IMR-90 (cell line): ENCODE data around the gene PRKCH. TPM values are rescaled to one million over a fixed set of nuclear protein-coding genes. Genes with fewer than 3 reads are reported as not detected.

ENCODE experiments used
- ATAC-seq: fragments of 200-7000 bp; cut with Tn5 transposase; 2 replicates; pipeline ENCODE4 v1.9.1; 2020; ENCODE audit warnings: low read depth, mild to moderate bottlenecking, moderate library complexity
- BruUV-seq: library from RNA; stranded (reverse); fragments of 400-500 nt; replicated peaks from 2 replicates; lab custom pipeline; 2021; lab: Mats Ljungman, UMichigan
- CTCF ChIA-PET: fragments of 300-600 bp; formaldehyde crosslinking; extraction: SDS; loops from one replicate; lab custom pipeline; 2021; ENCODE audit warnings: antibody characterized with exemption; lab: Yijun Ruan, JAX
- POLR2A ChIA-PET: fragments of 300-600 bp; sonication (Branson Sonifier 250); formaldehyde crosslinking; loops from one replicate; lab custom pipeline; 2022; ENCODE audit warnings: antibody characterized with exemption; ENCODE audit not compliant: unreplicated experiment; lab: Charles Lee
- DNase-seq: peaks from one replicate; pipeline ENCODE4 v3.0.0; 2013
- H2AFZ ChIP-seq: replicated peaks from 2 replicates; pipeline ENCODE3; 2013; ENCODE audit warnings: low read length, mild to moderate bottlenecking; ENCODE audit not compliant: poor library complexity
- H2AK5ac ChIP-seq: 2 replicates; pipeline ENCODE4 v1.6.1; 2013; ENCODE audit warnings: low read depth, low read length, inconsistent platforms
- H2AK9ac ChIP-seq: replicated peaks from 2 replicates; pipeline ENCODE3; 2013; ENCODE audit warnings: mild to moderate bottlenecking, low read depth, low read length, moderate library complexity; ENCODE audit not compliant: poor library complexity
- H2BK120ac ChIP-seq: 2 replicates; pipeline ENCODE4 v1.6.1; 2013; ENCODE audit warnings: low read depth, low read length, inconsistent platforms
- H2BK15ac ChIP-seq: 3 replicates; pipeline ENCODE4 v1.6.1; 2013; ENCODE audit warnings: low read depth, low read length, inconsistent platforms
- H2BK20ac ChIP-seq: 2 replicates; pipeline ENCODE4 v1.6.1; 2013; ENCODE audit warnings: low read depth, mild to moderate bottlenecking, inconsistent platforms, low read length, moderate library complexity
- H2BK5ac ChIP-seq: 2 replicates; pipeline ENCODE4 v1.6.1; 2013; ENCODE audit warnings: mild to moderate bottlenecking, low read depth, low read length, inconsistent platforms; ENCODE audit not compliant: poor library complexity, severe bottlenecking
- H3K14ac ChIP-seq: replicated peaks from 2 replicates; pipeline ENCODE4 v1.6.1; 2013; ENCODE audit warnings: low read depth, low read length, inconsistent platforms
- H3K18ac ChIP-seq: 2 replicates; pipeline ENCODE4 v1.6.1; 2013; ENCODE audit warnings: low read depth, low read length, control low read depth
- H3K23ac ChIP-seq: 2 replicates; pipeline ENCODE4 v1.6.1; 2013; ENCODE audit warnings: low read depth, low read length, inconsistent platforms
- H3K27ac ChIP-seq: 2 replicates; pipeline ENCODE4 v1.5.1; 2013; ENCODE audit warnings: mild to moderate bottlenecking, control low read depth, low read length; ENCODE audit not compliant: insufficient read depth
- H3K27me3 ChIP-seq: 2 replicates; pipeline ENCODE4 v1.6.1; 2013; ENCODE audit warnings: low read length; ENCODE audit not compliant: control insufficient read depth, insufficient read depth
- H3K36me3 ChIP-seq: 2 replicates; pipeline ENCODE4 v1.6.1; 2013; ENCODE audit warnings: low read length, mixed read lengths; ENCODE audit not compliant: control insufficient read depth, insufficient read depth
- H3K4ac ChIP-seq: 2 replicates; pipeline ENCODE4 v1.6.1; 2013; ENCODE audit warnings: low read depth, low read length, inconsistent platforms
- H3K4me1 ChIP-seq: 2 replicates; pipeline ENCODE4 v1.6.1; 2013; ENCODE audit warnings: low read length, mixed read lengths; ENCODE audit not compliant: control insufficient read depth, insufficient read depth
- H3K4me2 ChIP-seq: 2 replicates; pipeline ENCODE4 v1.6.1; 2013; ENCODE audit warnings: low read depth, mild to moderate bottlenecking, control low read depth, low read length, moderate library complexity
- H3K4me3 ChIP-seq: 2 replicates; pipeline ENCODE4 v1.5.1; 2013; ENCODE audit warnings: low read depth, mild to moderate bottlenecking, control low read depth, low read length, moderate library complexity; ENCODE audit not compliant: insufficient read depth
- H3K56ac ChIP-seq: 2 replicates; pipeline ENCODE4 v1.6.1; 2013; ENCODE audit warnings: low read length, inconsistent platforms; ENCODE audit not compliant: insufficient read depth; ENCODE audit errors: extremely low read depth
- H3K79me1 ChIP-seq, 2 experiments: 2 replicates each; pipeline ENCODE4 v1.6.1; 2013; ENCODE audit warnings: low read length in 2 of 2, inconsistent platforms in 1 of 2, low read depth in 1 of 2
- H3K9ac ChIP-seq: 2 replicates; pipeline ENCODE4 v1.6.1; 2013; ENCODE audit warnings: low read depth, low read length, control low read depth
- H3K9me1 ChIP-seq: 2 replicates; pipeline ENCODE4 v1.6.1; 2013; ENCODE audit warnings: low read length, inconsistent platforms; ENCODE audit not compliant: insufficient read depth
- H3K9me3 ChIP-seq: 2 replicates; pipeline ENCODE4 v1.6.1; 2013; ENCODE audit warnings: low read length; ENCODE audit not compliant: control insufficient read depth, insufficient read depth
- H4K20me1 ChIP-seq: 2 replicates; pipeline ENCODE4 v1.6.1; 2013; ENCODE audit warnings: low read length, inconsistent platforms; ENCODE audit not compliant: insufficient read depth
- H4K5ac ChIP-seq: 2 replicates; pipeline ENCODE4 v1.6.1; 2013; ENCODE audit warnings: mild to moderate bottlenecking, low read depth, low read length, control low read depth
- H4K8ac ChIP-seq, 2 experiments: 2 replicates each; pipeline ENCODE4 v1.6.1; 2013; ENCODE audit warnings: low read depth in 2 of 2, low read length in 2 of 2, control low read depth in 1 of 2, inconsistent platforms in 1 of 2
- H4K91ac ChIP-seq: 2 replicates; pipeline ENCODE4 v1.6.1; 2013; ENCODE audit warnings: low read depth, low read length, inconsistent platforms; ENCODE audit not compliant: insufficient read depth
- BHLHE40 ChIP-seq: fragments of 150-350 bp; IDR thresholded peaks from 2 replicates; pipeline ENCODE4 v1.6.1; 2016; ENCODE audit warnings: mild to moderate bottlenecking, low read depth, low read length
- CHD1 ChIP-seq: IDR thresholded peaks from 2 replicates; pipeline ENCODE4 v1.6.1; 2012; ENCODE audit warnings: low read depth, low read length, improper control_type of control experiment
- FOS ChIP-seq: fragments of 150-350 bp; IDR thresholded peaks from 2 replicates; pipeline ENCODE4 v1.6.1; 2016; ENCODE audit warnings: low read depth, low read length
- MXI1 ChIP-seq: IDR thresholded peaks from 2 replicates; pipeline ENCODE4 v1.6.1; 2012; ENCODE audit warnings: low read depth, mild to moderate bottlenecking, low read length, moderate library complexity, borderline replicate concordance
- NFE2L2 ChIP-seq: fragments of 150-350 bp; IDR thresholded peaks from 2 replicates; pipeline ENCODE4 v1.6.1; 2016; ENCODE audit warnings: low read depth, mild to moderate bottlenecking, low read length
- POLR2A ChIP-seq: IDR thresholded peaks from 2 replicates; pipeline ENCODE4 v1.6.1; 2012; ENCODE audit warnings: mild to moderate bottlenecking, low read depth, low read length
- RAD21 ChIP-seq: IDR thresholded peaks from 2 replicates; pipeline ENCODE4 v1.6.1; 2012; ENCODE audit warnings: low read length, improper control_type of control experiment
- RCOR1 ChIP-seq: IDR thresholded peaks from 2 replicates; pipeline ENCODE4 v1.6.1; 2012; ENCODE audit warnings: mild to moderate bottlenecking, low read length, improper control_type of control experiment; ENCODE audit not compliant: insufficient replicate concordance
- RFX5 ChIP-seq: IDR thresholded peaks from 2 replicates; pipeline ENCODE4 v1.8.0; 2012; ENCODE audit warnings: low read depth, mild to moderate bottlenecking, low read length, moderate library complexity
- SMC3 ChIP-seq: fragments of 150-350 bp; IDR thresholded peaks from 2 replicates; pipeline ENCODE4 v1.6.1; 2016; ENCODE audit warnings: low read depth, mild to moderate bottlenecking, antibody characterized with exemption, low read length, moderate library complexity
- USF2 ChIP-seq: fragments of 150-350 bp; IDR thresholded peaks from 2 replicates; pipeline ENCODE4 v1.6.1; 2017; ENCODE audit warnings: mild to moderate bottlenecking, antibody characterized with exemption, low read length, low read depth
- WGBS, 2 experiments: methylation state at CpG; one replicate each; pipeline versions ENCODE4 v1.1.5 to v1.1.7; 2013; ENCODE audit warnings: missing lambda C conversion rate in 2 of 2; ENCODE audit not compliant: insufficient read length in 1 of 2; ENCODE audit errors: extremely low coverage in 2 of 2; 5-methylcytosine and 5-hydroxymethylcytosine counted together
- dilution Hi-C: fragments of 300-500 bp; cut with HindIII; formaldehyde crosslinking; loops from one replicate; pipeline ENCODE4 v1.14.3; 2018; ENCODE audit warnings: low sequenced_read_pairs; ENCODE audit not compliant: unreplicated experiment
- in situ Hi-C: fragments of 300-500 bp; cut with MboI; formaldehyde crosslinking; loops from 3 replicates; pipeline ENCODE4 v1.14.3; 2019; ENCODE audit warnings: low sequenced_read_pairs, inconsistent platforms, mixed read lengths
- intact Hi-C: fragments of 100-400 bp; cut with micrococcal nuclease; formaldehyde crosslinking; loops from 2 replicates; pipeline ENCODE4 v1.10.0; 2022
- polyA plus RNA-seq, 3 experiments: library from polyadenylated mRNA; depleted of rRNA; stranded (reverse); fragments of >200 nt; gene quantifications; 2 replicates each; pipeline ENCODE4 v1.2.3, GENCODE V29; 2012; ENCODE audit warnings: low replicate concordance in 1 of 3
- total RNA-seq: library from RNA; depleted of rRNA; stranded (reverse); fragments of >200 nt; gene quantifications from 2 replicates; pipeline ENCODE4 v1.2.3, GENCODE V29; 2012
- TF ChIP-seq, protein P1 (sequence below): conservative IDR thresholded peaks from 2 replicates; pipeline ENCODE4 v1.5.1; 2012; ENCODE audit warnings: mild to moderate bottlenecking, low read depth, low read length, improper control_type of control experiment

PRKCH gene
- total and polyA plus RNA-seq, 2 of the 4 experiments (the other 2 are of a cell fraction), result 1.6 to 2.3 TPM

DNA sequence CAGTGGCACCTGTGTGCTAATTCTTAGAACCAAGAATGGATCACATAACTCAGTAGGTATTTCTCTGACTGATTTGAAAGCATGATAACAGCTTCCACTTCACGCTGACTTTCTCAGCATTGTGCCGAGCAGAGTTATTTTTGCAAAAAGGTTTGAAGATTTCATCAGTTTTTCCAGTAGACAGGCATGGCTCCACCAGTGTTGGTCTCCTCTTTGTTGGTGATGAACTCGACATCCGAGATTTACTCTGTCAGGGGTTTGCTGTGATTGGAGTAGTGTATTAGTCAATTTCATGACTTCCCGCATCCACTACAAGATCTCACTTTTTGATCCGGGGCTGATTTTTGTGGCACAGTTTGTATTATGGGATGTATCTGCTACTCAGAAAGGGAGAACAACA lies 85.3 kb downstream of the PRKCH start:
- H4K5ac ChIP-seq, result no peak overlapping the region
- H2BK20ac ChIP-seq, result no peak overlapping the region
- H3K18ac ChIP-seq, result no peak overlapping the region
- in situ Hi-C loops, result no loop called here
- intact Hi-C loops, result no loop called here
- H4K91ac ChIP-seq, result no peak overlapping the region
- no peak overlapping the region for H2BK120ac ChIP-seq
- H3K9ac ChIP-seq, result no peak overlapping the region
- H3K27ac ChIP-seq, result no peak overlapping the region
- TF ChIP-seq FOS (no peak), NFE2L2 (no peak), RFX5 (no peak), CHD1 (no peak), USF2 (no peak), SMC3 (no peak), RAD21 (no peak), BHLHE40 (no peak), RCOR1 (no peak), MXI1 (no peak), POLR2A (no peak)
- TF ChIP-seq, protein P1, sequence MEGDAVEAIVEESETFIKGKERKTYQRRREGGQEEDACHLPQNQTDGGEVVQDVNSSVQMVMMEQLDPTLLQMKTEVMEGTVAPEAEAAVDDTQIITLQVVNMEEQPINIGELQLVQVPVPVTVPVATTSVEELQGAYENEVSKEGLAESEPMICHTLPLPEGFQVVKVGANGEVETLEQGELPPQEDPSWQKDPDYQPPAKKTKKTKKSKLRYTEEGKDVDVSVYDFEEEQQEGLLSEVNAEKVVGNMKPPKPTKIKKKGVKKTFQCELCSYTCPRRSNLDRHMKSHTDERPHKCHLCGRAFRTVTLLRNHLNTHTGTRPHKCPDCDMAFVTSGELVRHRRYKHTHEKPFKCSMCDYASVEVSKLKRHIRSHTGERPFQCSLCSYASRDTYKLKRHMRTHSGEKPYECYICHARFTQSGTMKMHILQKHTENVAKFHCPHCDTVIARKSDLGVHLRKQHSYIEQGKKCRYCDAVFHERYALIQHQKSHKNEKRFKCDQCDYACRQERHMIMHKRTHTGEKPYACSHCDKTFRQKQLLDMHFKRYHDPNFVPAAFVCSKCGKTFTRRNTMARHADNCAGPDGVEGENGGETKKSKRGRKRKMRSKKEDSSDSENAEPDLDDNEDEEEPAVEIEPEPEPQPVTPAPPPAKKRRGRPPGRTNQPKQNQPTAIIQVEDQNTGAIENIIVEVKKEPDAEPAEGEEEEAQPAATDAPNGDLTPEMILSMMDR, result no peak
- H3K79me1 ChIP-seq, result no peaks in the 10 kb centered on the region
- DNase-seq (no peak), ATAC-seq (no peak)
- no peak overlapping the region for H2AK5ac ChIP-seq
- CTCF ChIA-PET, result no interaction called here
- no peaks in the 10 kb centered on the region for H3K36me3 ChIP-seq
- no peak overlapping the region for H3K14ac ChIP-seq
- dilution Hi-C loops, result no loop called here
- H3K4me3 ChIP-seq, result no peak overlapping the region
- H3K9me3 ChIP-seq, result no peaks in the 10 kb centered on the region
- no peak overlapping the region for H3K56ac ChIP-seq
- H3K4me2 ChIP-seq, result no peak overlapping the region
- H3K9me1 ChIP-seq, result no peaks in the 10 kb centered on the region
- H2AK9ac ChIP-seq, result no peak overlapping the region
- H4K20me1 ChIP-seq, result no peaks in the 10 kb centered on the region
- no peak overlapping the region for H2BK15ac ChIP-seq
- no peaks in the 10 kb centered on the region for H3K4me1 ChIP-seq
- H2AFZ ChIP-seq, result no peak overlapping the region
- no peak overlapping the region for H4K8ac ChIP-seq
- no TSS peak for BruUV-seq
- WGBS, 2 experiments, result no CpG with 5 or more reads among the region's 6 CpGs
- no peak overlapping the region for H3K23ac ChIP-seq
- no peak overlapping the region for H3K4ac ChIP-seq
- POLR2A ChIA-PET, result no interaction called here
- peaks cover 32% of the 10 kb centered on the region for H3K27me3 ChIP-seq
- H2BK5ac ChIP-seq, result no peak overlapping the region
